HG02943 (cell line): ENCODE measurements around the gene AEBP2.
"Not testable (repeated sequence)": the region's sequence is repeated elsewhere in the genome, so short reads cannot be mapped to it uniquely, and the experiment has no call there.

Experiments used
- ATAC-seq: cut with Tn5 transposase; IDR thresholded peaks from one replicate; pipeline ENCODE4 v1.9.1; 2021; ENCODE audit warnings: mild to moderate bottlenecking, low read depth, moderate library complexity; ENCODE audit not compliant: unreplicated experiment

Gene AEBP2

DNA sequence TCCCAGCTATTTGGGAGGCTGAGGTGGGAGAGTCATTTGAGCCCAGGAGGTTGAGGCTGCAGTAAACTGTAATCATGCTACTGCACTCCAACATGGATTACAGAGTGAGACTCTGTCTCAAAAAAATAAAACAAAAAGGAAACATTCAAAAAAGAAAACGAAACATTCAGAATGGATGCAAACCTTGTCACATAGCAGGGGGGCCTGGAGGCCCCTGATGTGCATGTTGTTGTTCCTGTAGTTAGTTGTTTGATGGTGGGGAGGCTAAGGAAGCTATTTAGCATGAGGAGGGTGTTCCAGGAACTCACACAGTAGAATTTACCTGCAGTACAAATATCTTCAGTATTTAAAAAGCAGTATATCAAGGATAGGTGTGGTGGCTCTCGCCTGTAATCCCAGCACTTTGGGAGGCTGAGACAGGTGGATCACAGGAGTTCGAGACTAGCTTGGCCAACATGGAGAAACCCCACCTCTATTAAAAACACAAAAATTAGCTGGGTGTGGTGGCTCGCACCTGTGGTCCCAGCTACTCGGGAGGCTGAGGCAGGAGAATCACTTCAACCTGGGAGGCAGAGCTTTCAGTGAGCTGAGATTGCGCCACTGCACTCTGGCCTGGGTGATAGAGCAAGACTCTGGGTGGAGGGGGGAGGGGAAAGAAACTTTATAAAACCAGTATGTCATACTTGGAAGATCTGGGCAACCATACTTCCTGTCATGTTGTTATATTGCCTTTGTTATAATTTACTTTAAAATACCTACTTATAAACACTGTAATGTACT, 17.6 kb upstream of the AEBP2 start:
- ATAC-seq: no peak

DNA sequence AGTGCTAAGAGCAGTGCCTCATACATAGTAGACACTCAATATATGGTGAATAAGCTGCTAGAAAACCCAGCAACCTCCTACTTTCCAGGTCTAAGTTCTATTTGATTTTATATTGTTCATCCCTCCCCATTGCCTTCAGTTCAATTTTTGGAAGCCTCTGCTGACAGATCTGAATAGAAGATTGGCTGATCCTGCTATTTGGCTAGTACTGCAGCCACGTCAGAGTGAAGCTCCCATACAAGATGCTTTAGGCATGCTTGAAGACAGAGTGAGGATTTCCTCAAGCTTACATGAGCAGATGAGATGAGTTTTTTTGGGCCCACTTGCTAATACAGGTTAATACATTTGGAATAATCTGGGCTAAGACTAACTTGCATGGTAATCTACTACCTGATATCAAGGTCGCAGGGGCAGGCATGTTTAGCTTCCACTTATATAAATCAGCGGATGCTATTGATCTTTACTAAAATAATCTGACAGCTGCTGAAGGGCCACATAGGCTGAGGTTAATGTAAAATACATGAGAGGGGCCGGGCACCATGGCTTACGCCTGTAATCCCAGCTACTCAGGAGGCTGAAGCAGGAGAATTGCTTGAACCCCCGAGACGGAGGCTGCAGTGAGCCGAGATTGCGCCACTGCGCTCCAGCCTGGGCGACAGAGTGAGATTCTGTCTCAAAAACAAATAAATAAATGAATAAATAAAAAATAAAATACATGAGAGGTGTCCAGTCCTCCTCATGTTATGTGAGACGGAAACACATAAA, 15.9 kb upstream of the AEBP2 start:
- ATAC-seq: no peak

GRCh38 chr12:19428246-19428645, 11.0 kb upstream of the AEBP2 start:
- no peak for ATAC-seq

- ATAC-seq: not testable (repeated sequence)
These were observed 9.8 kb upstream of the AEBP2 start for GRCh38 chr12:19429491-19429890.

DNA sequence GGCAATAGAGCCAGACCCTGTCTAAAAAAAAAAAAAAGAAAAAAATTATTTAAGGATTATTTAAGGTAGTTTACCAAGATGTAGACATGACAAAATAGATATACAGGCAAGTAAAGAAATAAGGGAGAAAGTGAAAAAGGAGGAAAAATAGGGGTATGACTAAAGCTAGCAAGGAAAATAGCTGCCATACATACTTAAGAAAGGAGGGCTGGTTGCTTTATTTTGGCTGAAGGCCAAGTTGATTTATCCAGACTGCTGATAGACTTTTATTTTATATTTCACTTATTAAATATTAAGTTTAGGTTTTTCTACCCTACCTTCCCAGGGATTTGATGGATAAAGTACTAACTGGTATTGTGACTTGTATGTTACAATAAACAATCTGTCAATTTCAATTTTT, 8.3 kb upstream of the AEBP2 start:
- ATAC-seq: no peak

GRCh38 chr12:19431407-19432308, 7.6 kb upstream of the AEBP2 start:
- no peak for ATAC-seq

- no peak for ATAC-seq
These were observed 6.8 kb upstream of the AEBP2 start for GRCh38 chr12:19432309-19433170.

GRCh38 chr12:19434538-19434937, 4.8 kb upstream of the AEBP2 start:
- no peak for ATAC-seq

GRCh38 chr12:19435831-19436497, 3.3 kb upstream of the AEBP2 start:
- ATAC-seq: no peak

DNA sequence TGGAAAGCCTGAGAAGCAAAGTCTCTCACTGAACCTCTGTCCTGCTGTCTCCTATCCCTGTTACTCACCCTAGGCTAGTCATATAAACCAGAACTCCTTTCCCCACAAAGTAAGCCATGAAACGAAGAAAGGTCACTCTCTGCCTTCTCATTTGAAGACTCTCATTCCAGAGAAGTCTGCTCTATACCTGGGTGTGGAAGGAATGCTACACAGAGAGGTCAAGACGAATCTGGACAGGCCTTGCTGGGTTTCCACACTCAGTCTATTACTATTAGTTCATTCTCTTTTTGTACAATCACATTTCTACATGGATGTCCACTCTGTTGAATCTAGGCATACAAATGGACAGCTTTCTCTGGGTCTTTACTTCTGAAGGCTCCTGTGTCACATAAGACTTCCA, 2.4 kb upstream of the AEBP2 start:
- no peak for ATAC-seq

DNA sequence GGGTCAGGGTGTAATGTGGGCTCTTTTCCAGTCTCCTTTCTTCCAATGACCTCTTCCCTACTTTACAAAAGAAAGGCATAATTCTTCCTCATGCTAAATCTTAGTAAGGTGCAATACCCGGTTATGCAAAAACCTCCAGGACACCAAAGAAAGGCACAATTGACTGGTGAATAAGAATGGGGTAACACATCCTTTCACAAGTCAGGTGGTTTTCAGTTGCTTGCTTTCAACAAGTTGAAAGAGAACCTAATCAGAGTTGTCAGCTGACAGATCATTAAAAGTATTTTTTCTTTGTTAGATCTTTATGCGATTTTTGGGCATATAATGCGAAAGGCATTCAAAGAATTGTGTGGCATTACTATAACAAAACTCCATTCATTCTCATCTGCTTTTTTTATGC, 1.3 kb upstream of the AEBP2 start:
- ATAC-seq: no peak

DNA sequence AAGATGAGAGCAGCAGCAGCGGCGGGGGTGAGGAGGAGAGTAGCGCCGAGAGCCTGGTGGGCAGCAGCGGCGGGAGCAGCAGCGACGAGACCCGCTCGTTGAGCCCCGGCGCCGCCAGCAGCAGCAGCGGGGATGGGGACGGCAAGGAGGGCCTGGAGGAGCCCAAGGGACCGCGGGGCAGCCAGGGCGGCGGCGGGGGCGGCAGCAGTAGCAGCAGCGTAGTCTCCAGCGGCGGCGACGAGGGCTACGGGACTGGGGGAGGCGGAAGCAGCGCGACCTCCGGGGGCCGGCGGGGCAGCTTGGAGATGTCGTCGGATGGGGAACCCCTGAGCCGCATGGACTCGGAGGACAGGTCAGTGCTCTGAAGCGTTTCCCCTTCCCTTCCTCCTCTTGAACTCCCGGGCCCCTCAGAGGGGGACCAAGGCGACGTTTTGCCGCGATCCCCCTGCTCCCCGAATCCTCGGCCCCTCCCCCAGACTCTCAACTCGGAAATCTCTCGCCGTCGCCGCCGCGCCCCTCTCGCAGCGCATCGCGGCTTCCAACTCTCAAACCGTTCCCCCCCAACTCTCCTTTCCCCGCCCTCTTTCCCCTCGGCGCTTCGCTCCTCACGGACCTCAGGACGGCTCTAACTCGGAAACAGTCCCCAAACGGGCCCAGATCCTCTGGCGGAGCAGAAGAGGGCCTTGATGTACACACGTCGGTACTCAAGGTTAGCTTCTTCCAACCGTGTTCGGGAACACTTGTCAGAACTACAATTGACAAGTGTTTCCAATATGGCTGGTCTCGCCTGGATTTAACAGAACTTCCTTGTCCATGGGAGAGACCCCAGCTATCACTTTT, 947 bp downstream of the AEBP2 start:
- peak; percentile 44 for ATAC-seq

GRCh38 chr12:19440916-19441315, 1.6 kb downstream of the AEBP2 start:
- no peak for ATAC-seq

DNA sequence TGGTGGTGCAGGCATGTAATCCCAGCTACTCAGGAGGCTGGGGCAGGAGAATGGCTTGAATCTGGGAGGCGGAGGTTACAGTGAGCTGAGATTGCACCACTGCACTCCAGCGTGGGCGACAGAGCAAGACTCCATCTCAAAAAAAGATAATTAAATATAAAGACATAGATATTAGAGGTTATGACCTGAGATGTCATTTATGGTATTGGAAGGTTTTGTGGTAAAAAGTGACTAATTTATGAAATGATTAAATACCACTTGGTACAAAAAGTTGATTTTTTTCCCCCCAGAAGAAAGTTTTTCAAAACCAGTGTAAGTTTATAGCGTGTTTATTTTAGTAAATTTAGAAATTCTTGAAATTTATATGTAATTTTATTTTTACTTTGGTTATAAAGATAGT, 4.3 kb downstream of the AEBP2 start:
- ATAC-seq: no peak

GRCh38 chr12:19444097-19444496, 4.8 kb downstream of the AEBP2 start:
- no peak for ATAC-seq

DNA sequence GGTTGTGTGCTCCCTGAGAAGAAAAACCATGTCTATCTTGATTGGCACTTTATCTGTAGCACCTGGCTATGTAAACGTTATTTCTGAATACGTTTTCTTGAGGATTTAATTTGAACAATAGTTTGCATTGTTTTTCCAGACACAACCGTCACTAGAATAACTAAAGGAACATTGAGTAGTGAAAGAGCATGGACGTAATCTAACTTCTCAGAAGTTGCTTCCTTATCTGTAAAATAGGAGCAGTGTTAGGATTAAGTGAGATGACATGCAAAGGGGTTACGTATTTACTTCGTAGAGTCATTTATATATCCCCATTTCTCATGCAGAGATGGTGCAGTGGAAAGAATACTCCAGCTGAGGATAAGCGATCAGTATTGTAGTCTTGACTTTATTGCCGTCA, 8.1 kb downstream of the AEBP2 start:
- ATAC-seq: no peak

GRCh38 chr12:19449814-19450213, 10.5 kb downstream of the AEBP2 start:
- ATAC-seq: no peak

GRCh38 chr12:19450362-19450761, 11.1 kb downstream of the AEBP2 start:
- ATAC-seq: no peak

GRCh38 chr12:19451196-19451595, 11.9 kb downstream of the AEBP2 start:
- no peak for ATAC-seq
